GM23248 (cell line): ENCODE data around the gene PPM1H.

Source experiments
- EZH2 ChIP-seq: fragments of 200-600 bp; sonication (generic); IDR thresholded peaks from 2 replicates; pipeline ENCODE4 v1.6.1; 2018; ENCODE audit warnings: antibody characterized with exemption, mild to moderate bottlenecking; ENCODE audit not compliant: insufficient read depth, poor library complexity, severe bottlenecking
- EZH2phosphoT487 ChIP-seq: fragments of 200-600 bp; sonication (generic); IDR thresholded peaks from 2 replicates; pipeline ENCODE4 v1.6.1; 2018; ENCODE audit warnings: antibody characterized with exemption, moderate library complexity, mild to moderate bottlenecking, low read depth; ENCODE audit not compliant: insufficient read depth

DNA sequence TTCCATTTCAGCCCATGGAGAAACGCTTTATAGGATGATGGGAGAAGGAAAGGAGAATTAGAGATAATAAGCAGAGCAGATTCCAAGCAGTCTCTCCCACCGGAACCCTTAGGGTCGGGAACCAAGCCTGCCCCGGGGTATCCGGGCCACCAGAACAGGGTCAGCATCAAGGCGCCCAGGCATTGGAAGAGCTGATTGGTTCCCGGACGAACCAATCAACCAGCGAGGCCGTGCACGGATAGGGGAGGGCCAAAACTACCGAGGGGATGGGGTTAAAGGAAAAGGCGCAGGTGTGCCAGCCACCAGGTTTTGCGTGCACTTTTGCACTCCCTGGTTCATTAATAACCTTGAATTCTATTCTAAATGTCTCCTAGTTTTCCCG is 1.7 kb downstream of the PPM1H start:
- TF ChIP-seq EZH2 (no peak), EZH2phosphoT487 (no peak)
